ENCODE measurements around the gene PEDS1.
A peak's percentile ranks its signal among the peaks of the same experiment; 100 is the strongest.

Gene PEDS1

GRCh38 chr20:50193836-50194421 is 40.4 kb upstream of the PEDS1 start:
- no peak for ATAC-seq (ENCODE audit: low read depth)
- Mint-ChIP-seq H3K4me1 (peaks cover 15% of the 10 kb centered on the region), H3K36me3 (no peaks in the 10 kb centered on the region), H3K27me3 (no peaks in the 10 kb centered on the region), H3K9me3 (no peaks in the 10 kb centered on the region), H3K4me3 (peak overlapping the region; percentile 86), H3K27ac (no peak overlapping the region)
- DNase-seq (ENCODE audit: low spot score in 2 of 2), result no peak

DNA sequence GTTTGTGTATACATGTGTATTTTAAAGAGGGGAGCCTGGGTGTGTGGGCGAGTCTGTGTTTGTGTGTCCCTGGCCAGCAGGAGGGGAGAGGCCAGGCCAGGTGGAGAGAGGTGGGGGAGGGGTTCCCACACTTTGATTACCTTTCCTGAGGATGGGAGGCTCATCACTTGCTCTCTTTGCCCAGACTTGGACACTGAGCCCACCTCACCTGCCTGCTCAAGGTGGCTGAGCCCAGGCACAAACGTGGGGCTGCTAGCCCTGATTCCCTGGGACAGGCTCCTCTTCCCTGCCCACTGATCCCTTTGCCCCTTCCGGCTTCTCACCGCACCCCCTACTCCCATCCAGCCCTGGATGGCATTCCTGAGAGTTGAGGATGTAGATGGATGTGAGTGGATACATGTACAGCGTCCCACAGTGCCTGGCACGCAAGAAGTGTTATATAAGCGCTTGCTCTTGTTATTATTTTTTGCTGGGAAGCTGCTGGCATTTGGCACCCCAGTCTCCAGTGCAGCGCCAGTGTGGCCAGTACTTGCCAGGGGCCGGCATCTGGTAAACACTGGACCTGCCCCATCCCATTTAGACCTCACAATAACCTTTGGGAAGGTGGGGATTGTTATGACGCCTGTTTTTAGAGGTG is 39.8 kb upstream of the PEDS1 start:
- ATAC-seq (ENCODE audit: low read depth) (no peak), DNase-seq (ENCODE audit: low spot score in 2 of 2) (no peak)
- Mint-ChIP-seq H3K4me1 (peaks cover 15% of the 10 kb centered on the region), H3K27ac (peak overlapping the region; percentile 62), H3K36me3 (no peaks in the 10 kb centered on the region), H3K4me3 (peak overlapping the region; percentile 86), H3K9me3 (no peaks in the 10 kb centered on the region), H3K27me3 (no peaks in the 10 kb centered on the region)

GRCh38 chr20:50192364-50193198 is 39.1 kb upstream of the PEDS1 start:
- H3K27ac Mint-ChIP-seq, result peak overlapping the region; percentile 62
- no peaks in the 10 kb centered on the region for H3K27me3 Mint-ChIP-seq
- peak; percentile 58 for ATAC-seq (ENCODE audit: low read depth)
- DNase-seq (ENCODE audit: low spot score in 2 of 2), result peak in 1 of 2 donors; percentile 52
- H3K36me3 Mint-ChIP-seq, result no peaks in the 10 kb centered on the region
- peak overlapping the region; percentile 86 for H3K4me3 Mint-ChIP-seq
- H3K4me1 Mint-ChIP-seq, result peaks cover 15% of the 10 kb centered on the region
- no peaks in the 10 kb centered on the region for H3K9me3 Mint-ChIP-seq

DNA sequence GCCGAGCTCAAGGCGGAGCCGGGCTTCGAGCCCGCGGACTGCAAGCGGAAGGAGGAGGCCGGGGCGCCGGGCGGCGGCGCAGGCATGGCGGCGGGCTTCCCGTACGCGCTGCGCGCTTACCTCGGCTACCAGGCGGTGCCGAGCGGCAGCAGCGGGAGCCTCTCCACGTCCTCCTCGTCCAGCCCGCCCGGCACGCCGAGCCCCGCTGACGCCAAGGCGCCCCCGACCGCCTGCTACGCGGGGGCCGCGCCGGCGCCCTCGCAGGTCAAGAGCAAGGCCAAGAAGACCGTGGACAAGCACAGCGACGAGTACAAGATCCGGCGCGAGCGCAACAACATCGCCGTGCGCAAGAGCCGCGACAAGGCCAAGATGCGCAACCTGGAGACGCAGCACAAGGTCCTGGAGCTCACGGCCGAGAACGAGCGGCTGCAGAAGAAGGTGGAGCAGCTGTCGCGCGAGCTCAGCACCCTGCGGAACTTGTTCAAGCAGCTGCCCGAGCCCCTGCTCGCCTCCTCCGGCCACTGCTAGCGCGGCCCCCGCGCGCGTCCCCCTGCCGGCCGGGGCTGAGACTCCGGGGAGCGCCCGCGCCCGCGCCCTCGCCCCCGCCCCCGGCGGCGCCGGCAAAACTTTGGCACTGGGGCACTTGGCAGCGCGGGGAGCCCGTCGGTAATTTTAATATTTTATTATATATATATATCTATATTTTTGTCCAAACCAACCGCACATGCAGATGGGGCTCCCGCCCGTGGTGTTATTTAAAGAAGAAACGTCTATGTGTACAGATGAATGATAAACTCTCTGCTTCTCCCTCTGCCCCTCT is 38.2 kb upstream of the PEDS1 start:
- Mint-ChIP-seq H3K4me3 (peak overlapping the region; percentile 86), H3K4me1 (peaks cover 15% of the 10 kb centered on the region), H3K36me3 (no peaks in the 10 kb centered on the region), H3K27ac (peak overlapping the region; percentile 41), H3K27me3 (no peaks in the 10 kb centered on the region), H3K9me3 (no peaks in the 10 kb centered on the region)
- DNase-seq (ENCODE audit: low spot score in 2 of 2), result peak; percentile 52 to 69
- peak; percentile 33 for ATAC-seq (ENCODE audit: low read depth)

- Mint-ChIP-seq H3K4me3 (peak overlapping the region; percentile 76), H3K4me1 (peaks cover 15% of the 10 kb centered on the region), H3K27ac (peak overlapping the region; percentile 17), H3K9me3 (no peaks in the 10 kb centered on the region), H3K27me3 (no peaks in the 10 kb centered on the region), H3K36me3 (no peaks in the 10 kb centered on the region)
- ATAC-seq (ENCODE audit: low read depth), result peak; percentile 36
- peak in 1 of 2 donors; percentile 51 for DNase-seq (ENCODE audit: low spot score in 2 of 2)
Observed at GRCh38 chr20:50191065-50191543, 37.6 kb upstream of the PEDS1 start.

- peaks cover 15% of the 10 kb centered on the region for H3K4me1 Mint-ChIP-seq
- peak within 1 kb of the TSS; percentile 82 for H3K4me3 Mint-ChIP-seq
Observed at GRCh38 chr20:50190251-50191064, 36.9 kb upstream of the PEDS1 start, which contains the start of gene CEBPB. TSS of gene CEBPB (plus strand) at chr20:50190830. CDS start at chr20:50191034, 204 bp downstream.

DNA sequence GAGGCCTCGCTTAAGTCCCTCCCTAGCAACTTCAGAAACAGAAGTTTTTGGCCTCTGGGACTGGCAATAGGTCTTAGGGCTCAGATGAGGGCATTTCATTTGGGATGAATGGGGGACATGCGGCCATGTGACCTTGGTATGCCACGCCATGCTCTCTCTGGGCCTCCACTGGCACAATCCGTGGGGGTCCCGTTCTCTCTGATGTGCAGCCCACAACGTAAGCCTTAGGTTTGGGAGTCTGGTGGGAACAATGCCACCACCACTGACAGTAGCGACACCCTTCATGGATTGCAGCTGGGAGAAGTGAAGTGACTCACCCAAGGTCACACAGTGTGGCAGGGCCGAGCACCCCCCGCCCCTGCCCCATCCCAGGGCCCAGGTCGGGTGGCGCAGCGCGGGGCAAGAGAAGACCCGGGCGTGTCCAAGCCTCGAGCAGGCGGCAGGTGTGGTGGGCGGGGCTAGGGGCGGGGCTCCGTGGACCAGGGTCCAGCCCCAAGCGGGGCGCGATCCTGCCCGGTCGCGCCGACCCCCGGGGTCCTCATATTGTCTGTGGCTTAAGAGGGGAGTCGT is 36.2 kb upstream of the PEDS1 start:
- H3K27me3 Mint-ChIP-seq, result peaks cover 3% of the 10 kb centered on the region
- H3K9me3 Mint-ChIP-seq, result no peaks in the 10 kb centered on the region
- no peaks in the 10 kb centered on the region for H3K36me3 Mint-ChIP-seq
- peak overlapping the region; percentile 45 for H3K27ac Mint-ChIP-seq
- ATAC-seq (ENCODE audit: low read depth), result no peak
- no peak for DNase-seq (ENCODE audit: low spot score in 2 of 2)
- H3K4me1 Mint-ChIP-seq, result peaks cover 11% of the 10 kb centered on the region
- peak overlapping the region; percentile 70 for H3K4me3 Mint-ChIP-seq

More at GRCh38 chr20:50190251-50191064, 36.9 kb upstream of the PEDS1 start, which contains the start of gene CEBPB:
- H3K27me3 Mint-ChIP-seq, result peaks cover 3% of the 10 kb centered on the region
- no peaks in the 10 kb centered on the region for H3K36me3 Mint-ChIP-seq
- DNase-seq (ENCODE audit: low spot score in 2 of 2) (peak; percentile 85 to 90), ATAC-seq (ENCODE audit: low read depth) (peak; percentile 61)
- H3K27ac Mint-ChIP-seq, result peak within 1 kb of the TSS; percentile 45
- H3K9me3 Mint-ChIP-seq, result no peaks in the 10 kb centered on the region

DNA sequence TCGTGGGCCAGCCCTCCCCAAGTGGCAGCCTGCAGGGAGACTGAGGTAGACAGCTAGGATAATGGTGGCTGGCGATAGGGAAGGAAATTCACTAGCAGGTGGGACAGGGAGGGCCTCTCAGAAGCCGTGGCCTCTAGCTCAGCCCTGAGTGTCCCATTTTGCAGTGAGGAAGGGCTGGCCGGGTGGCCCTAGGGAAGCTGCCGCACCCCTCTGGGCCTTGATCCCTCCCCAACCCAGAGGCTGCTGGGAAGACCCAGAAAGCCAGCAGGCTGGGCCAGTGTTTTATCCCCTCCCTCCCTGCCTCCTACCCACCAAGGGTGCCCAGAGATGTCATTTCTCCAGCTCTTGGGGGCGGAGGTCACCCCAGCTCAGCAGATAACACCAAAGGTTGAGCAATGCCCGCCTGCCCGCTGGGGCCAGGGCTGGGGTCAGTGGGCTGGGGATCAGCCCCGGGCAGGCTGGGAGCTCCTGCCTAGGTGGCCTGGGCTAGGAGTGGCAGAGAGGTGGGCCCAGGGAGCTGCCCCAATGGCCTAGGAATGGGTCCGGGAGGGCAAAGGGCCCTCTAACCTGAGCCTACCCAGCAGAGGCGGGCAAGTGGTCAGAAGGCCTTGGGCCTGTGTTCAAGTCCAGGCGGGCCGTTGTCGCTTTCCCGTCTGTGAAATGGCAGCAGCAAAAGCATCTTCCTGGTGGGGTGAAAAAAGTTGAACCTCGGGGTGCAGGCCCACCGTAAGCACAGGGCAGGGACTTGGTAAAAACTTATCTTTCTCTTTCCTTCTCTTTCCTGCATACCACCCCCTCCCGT is 35.6 kb upstream of the PEDS1 start:
- no peak for ATAC-seq (ENCODE audit: low read depth)
- DNase-seq (ENCODE audit: low spot score in 2 of 2), result no peak
- Mint-ChIP-seq H3K4me3 (peak overlapping the region; percentile 6), H3K36me3 (no peaks in the 10 kb centered on the region), H3K27ac (no peak overlapping the region), H3K9me3 (no peaks in the 10 kb centered on the region), H3K27me3 (peaks cover 7% of the 10 kb centered on the region), H3K4me1 (peaks cover 10% of the 10 kb centered on the region)

DNA sequence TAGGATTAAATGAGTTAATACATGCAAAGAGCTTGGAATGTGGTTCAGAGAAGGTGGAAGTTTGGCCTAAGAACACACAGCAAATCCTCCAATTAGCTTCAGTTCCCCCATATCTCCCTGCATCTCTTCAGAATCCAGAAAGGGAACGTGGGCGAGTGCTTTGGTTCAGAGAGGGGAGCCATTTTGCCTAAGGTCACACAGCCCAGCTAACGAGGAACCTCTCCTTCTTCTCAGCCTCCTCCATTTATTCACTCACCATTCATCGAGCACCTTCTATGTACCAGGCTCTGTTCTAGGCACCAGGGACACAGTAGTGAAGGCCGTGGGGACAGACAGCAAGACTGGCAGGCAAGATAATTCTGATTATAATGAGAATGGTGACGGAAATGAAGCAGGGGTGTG is 34.8 kb upstream of the PEDS1 start:
- H3K4me3 Mint-ChIP-seq, result no peak overlapping the region

GRCh38 chr20:50187403-50188051 is 34.0 kb upstream of the PEDS1 start:
- Mint-ChIP-seq H3K9me3 (no peaks in the 10 kb centered on the region), H3K27me3 (peaks cover 11% of the 10 kb centered on the region), H3K27ac (no peak overlapping the region)

More for the DNA sequence above, 34.8 kb upstream of the PEDS1 start:
- Mint-ChIP-seq H3K27me3 (peaks cover 11% of the 10 kb centered on the region), H3K36me3 (no peaks in the 10 kb centered on the region), H3K9me3 (no peaks in the 10 kb centered on the region), H3K27ac (no peak overlapping the region), H3K4me1 (peaks cover 6% of the 10 kb centered on the region)
- DNase-seq (ENCODE audit: low spot score in 2 of 2) (no peak), ATAC-seq (ENCODE audit: low read depth) (no peak)

GRCh38 chr20:50186987-50187402 is 33.5 kb upstream of the PEDS1 start:
- H3K36me3 Mint-ChIP-seq, result no peaks in the 10 kb centered on the region
- DNase-seq (ENCODE audit: low spot score in 2 of 2) (no peak), ATAC-seq (ENCODE audit: low read depth) (no peak)
- H3K4me3 Mint-ChIP-seq, result no peak overlapping the region
- H3K9me3 Mint-ChIP-seq, result no peaks in the 10 kb centered on the region
- H3K27ac Mint-ChIP-seq, result no peak overlapping the region
- H3K27me3 Mint-ChIP-seq, result peaks cover 11% of the 10 kb centered on the region
- H3K4me1 Mint-ChIP-seq, result no peaks in the 10 kb centered on the region

More at GRCh38 chr20:50187403-50188051, 34.0 kb upstream of the PEDS1 start:
- DNase-seq (ENCODE audit: low spot score in 2 of 2) (no peak), ATAC-seq (ENCODE audit: low read depth) (no peak)
- Mint-ChIP-seq H3K4me1 (no peaks in the 10 kb centered on the region), H3K4me3 (no peak overlapping the region), H3K36me3 (no peaks in the 10 kb centered on the region)

Data from memory B cell (primary cell).